Measurements from ENCODE around the gene KLF8. TPM values are rescaled to one million over a fixed set of nuclear protein-coding genes. Genes with fewer than 3 reads are reported as not detected.
"Not testable (repeated sequence)": the region's sequence is repeated elsewhere in the genome, so short reads cannot be mapped to it uniquely, and the experiment has no call there.

The KLF8 gene
- 0.51 and 0.63 TPM in 2 replicates for total RNA-seq (2014; rRNA removed; shearing (Covaris generic))

- DNase-seq (ENCODE audit: low read depth) = peak; percentile 63
These were observed at the start of gene KLF8 for GRCh38 chrX:56232221-56233082. Gene KLF8, plus strand, starts transcription at chrX:56232356. Its CDS starts 979 bp downstream, at chrX:56233335.

- not testable (repeated sequence) for DNase-seq (ENCODE audit: low read depth)
These were observed 25.2 kb upstream of the KLF8 start for GRCh38 chrX:56206945-56207344.

GRCh38 chrX:56211701-56212100 lies 20.5 kb upstream of the KLF8 start:
- no peak for DNase-seq (ENCODE audit: low read depth)

GRCh38 chrX:56216332-56216731 lies 15.8 kb upstream of the KLF8 start:
- DNase-seq (ENCODE audit: low read depth) = no peak

GRCh38 chrX:56219700-56220099 lies 12.5 kb upstream of the KLF8 start:
- DNase-seq (ENCODE audit: low read depth) = no peak

GRCh38 chrX:56221101-56221500 lies 11.1 kb upstream of the KLF8 start:
- no peak for DNase-seq (ENCODE audit: low read depth)

GRCh38 chrX:56222473-56223000 lies 9.6 kb upstream of the KLF8 start:
- DNase-seq (ENCODE audit: low read depth) = no peak

GRCh38 chrX:56226980-56227379 lies 5.2 kb upstream of the KLF8 start:
- no peak for DNase-seq (ENCODE audit: low read depth)

- DNase-seq (ENCODE audit: low read depth) = no peak
These were observed 3.2 kb upstream of the KLF8 start for GRCh38 chrX:56228914-56229313.

GRCh38 chrX:56231537-56232090 lies 542 bp upstream of the KLF8 start:
- no peak for DNase-seq (ENCODE audit: low read depth)

GRCh38 chrX:56233100-56233499 lies 944 bp downstream of the KLF8 start:
- DNase-seq (ENCODE audit: low read depth) = peak; percentile 6

- DNase-seq (ENCODE audit: low read depth) = peak; percentile 62
These were observed 1.5 kb downstream of the KLF8 start for GRCh38 chrX:56233682-56234081.

GRCh38 chrX:56248492-56248891 lies 16.3 kb downstream of the KLF8 start:
- peak; percentile 38 for DNase-seq (ENCODE audit: low read depth)

GRCh38 chrX:56253832-56254703 lies 21.9 kb downstream of the KLF8 start:
- DNase-seq (ENCODE audit: low read depth) = no peak

- DNase-seq (ENCODE audit: low read depth) = peak; percentile 1
These were observed 36.7 kb downstream of the KLF8 start for GRCh38 chrX:56268888-56269287.

- DNase-seq (ENCODE audit: low read depth) = no peak
These were observed 46.5 kb downstream of the KLF8 start for GRCh38 chrX:56278692-56279091.

- no peak for DNase-seq (ENCODE audit: low read depth)
These were observed 47.7 kb downstream of the KLF8 start for GRCh38 chrX:56279863-56280262.

- peak; percentile 1 for DNase-seq (ENCODE audit: low read depth)
These were observed 49.6 kb downstream of the KLF8 start for GRCh38 chrX:56281789-56282188.

- DNase-seq (ENCODE audit: low read depth) = peak; percentile 0
These were observed 52.1 kb downstream of the KLF8 start for GRCh38 chrX:56284269-56284668.

- DNase-seq (ENCODE audit: low read depth) = no peak
These were observed 56.5 kb downstream of the KLF8 start for GRCh38 chrX:56288608-56289007.

GRCh38 chrX:56289449-56289848 lies 57.3 kb downstream of the KLF8 start:
- no peak for DNase-seq (ENCODE audit: low read depth)

GRCh38 chrX:56308726-56309125 lies 76.6 kb downstream of the KLF8 start:
- DNase-seq (ENCODE audit: low read depth) = no peak
